HepG2 (cell line): ENCODE measurements around the gene ANKMY2. TPM values are rescaled to one million over a fixed set of nuclear protein-coding genes. Genes with fewer than 3 reads are reported as not detected.

ENCODE experiments used
- ATAC-seq: fragments of 200-7000 bp; cut with Tn5 transposase; 3 replicates; pipeline ENCODE4 v1.9.1; 2020; ENCODE audit warnings: mild to moderate bottlenecking, moderate library complexity
- BruUV-seq: library from RNA; stranded (reverse); fragments of 400-500 nt; replicated peaks from 2 replicates; lab custom pipeline; 2021; lab: Mats Ljungman, UMichigan
- CTCF ChIA-PET: fragments of 300-600 bp; formaldehyde crosslinking; extraction: SDS; loops from one replicate; lab custom pipeline; 2021; ENCODE audit warnings: low total read pairs, inconsistent platforms, low intra/inter-chr PET ratio; lab: Yijun Ruan, JAX
- POLR2A ChIA-PET: fragments of 350-600 bp; sonication (Branson Sonifier 250); formaldehyde crosslinking; loops from one replicate; lab custom pipeline; 2020; ENCODE audit warnings: antibody characterized with exemption, inconsistent platforms; lab: Yijun Ruan, JAX
- DNase-seq: peaks from one replicate; pipeline ENCODE4 v3.0.0-alpha.2; 2015; ENCODE audit warnings: low spot score
- FAIRE-seq: peaks from 3 replicates; lab custom pipeline; 2011; peaks lifted over from hg19 to GRCh38; lab: Jason Lieb, UNC
- H2AFZ ChIP-seq: one replicate; pipeline ENCODE4 v1.6.1; 2011; ENCODE audit warnings: low read length, inconsistent platforms
- H3K27ac ChIP-seq: fragments of 300-600 bp; 3 replicates; pipeline ENCODE4 v1.8.0; 2011; ENCODE audit warnings: mixed run types, mild to moderate bottlenecking, mixed read lengths, low read length, inconsistent platforms; ENCODE audit not compliant: insufficient read depth; ENCODE audit errors: extremely low read length
- H3K27me3 ChIP-seq, 2 experiments: fragments of 200-600 bp in 1 of 2; 2 replicates in 1 of 2; 3 replicates in 1 of 2; pipeline versions ENCODE4 v1.6.0 to v1.8.0; 2011; ENCODE audit warnings: low read length in 2 of 2, mild to moderate bottlenecking in 2 of 2, moderate library complexity in 2 of 2, inconsistent platforms in 1 of 2; ENCODE audit not compliant: insufficient read depth in 2 of 2, control insufficient read depth in 1 of 2
- H3K36me3 ChIP-seq, 2 experiments: fragments of 200-600 bp in 1 of 2; replicated peaks in 1 of 2; 2 replicates in 1 of 2; 3 replicates in 1 of 2; pipeline versions ENCODE4 v1.5.1 to v1.8.0; 2011; ENCODE audit warnings: low read length in 2 of 2, inconsistent platforms in 1 of 2; ENCODE audit not compliant: insufficient read depth in 2 of 2, control insufficient read depth in 1 of 2
- H3K4me1 ChIP-seq: 2 replicates; pipeline ENCODE4 v1.5.1; 2012; ENCODE audit warnings: low read length, inconsistent platforms; ENCODE audit not compliant: insufficient read depth
- H3K4me2 ChIP-seq: 2 replicates; pipeline ENCODE4 v1.6.0; 2011; ENCODE audit warnings: low read depth, low read length, inconsistent platforms
- H3K4me3 ChIP-seq, 3 experiments: fragments of 200-600 bp in 1 of 3; sonication (generic), shearing (Covaris generic) in 1 of 3; replicated peaks in 1 of 3; 2 replicates each; pipeline ENCODE4 v1.5.1; 2011 to 2016; ENCODE audit warnings: low read length in 3 of 3, inconsistent platforms in 2 of 3, low read depth in 2 of 3, mild to moderate bottlenecking in 2 of 3, control low read depth in 1 of 3, mixed read lengths in 1 of 3; ENCODE audit not compliant: insufficient read depth in 1 of 3
- H3K79me2 ChIP-seq: one replicate; pipeline ENCODE4 v1.6.1; 2011; ENCODE audit warnings: low read length, inconsistent platforms; ENCODE audit not compliant: insufficient read depth
- H3K9ac ChIP-seq: 2 replicates; pipeline ENCODE4 v1.6.0; 2011; ENCODE audit warnings: mild to moderate bottlenecking, low read depth, low read length, inconsistent platforms; ENCODE audit not compliant: insufficient read depth
- H3K9me3 ChIP-seq: 2 replicates; pipeline ENCODE4 v1.5.1; 2012; ENCODE audit warnings: mild to moderate bottlenecking, low read length
- H4K20me1 ChIP-seq: 2 replicates; pipeline ENCODE4 v1.6.0; 2011; ENCODE audit warnings: inconsistent platforms, mild to moderate bottlenecking, low read length, moderate library complexity; ENCODE audit not compliant: insufficient read depth
- CENPT ChIP-seq: sonication (generic); formaldehyde crosslinking; IDR thresholded peaks from 2 replicates; pipeline ENCODE4 v1.8.0; 2022; ENCODE audit warnings: low read depth, mild to moderate bottlenecking, moderate library complexity, missing genetic modification reagents
- MAFF ChIP-seq: IDR thresholded peaks from 2 replicates; pipeline ENCODE4 v1.6.1; 2011; ENCODE audit warnings: low read depth, low read length, improper control_type of control experiment
- MAFK ChIP-seq, 2 experiments: IDR thresholded peaks in 1 of 2; conservative IDR thresholded peaks in 1 of 2; 2 replicates each; pipeline ENCODE4 v1.6.1; 2011; ENCODE audit warnings: improper control_type of control experiment in 2 of 2, low read length in 2 of 2
- MYNN ChIP-seq: sonication (generic); formaldehyde crosslinking; IDR thresholded peaks from 2 replicates; pipeline ENCODE4 v1.4.0; 2020; ENCODE audit warnings: mild to moderate bottlenecking, low read depth, missing genetic modification reagents
- MYPOP ChIP-seq: sonication (generic); formaldehyde crosslinking; IDR thresholded peaks from 2 replicates; pipeline ENCODE4 v1.8.1; 2023; ENCODE audit warnings: mild to moderate bottlenecking, moderate library complexity, missing genetic modification reagents
- PRDM10 ChIP-seq: sonication (generic); formaldehyde crosslinking; IDR thresholded peaks from 2 replicates; pipeline ENCODE4 v1.4.0; 2020; ENCODE audit warnings: low read depth, missing genetic modification reagents
- ZNF329 ChIP-seq: sonication (generic); formaldehyde crosslinking; IDR thresholded peaks from 2 replicates; pipeline ENCODE4 v1.9.0; 2021; ENCODE audit warnings: low read depth, mild to moderate bottlenecking, missing genetic modification reagents
- ZNF564 ChIP-seq: sonication (generic); formaldehyde crosslinking; IDR thresholded peaks from 2 replicates; pipeline ENCODE4 v1.8.1; 2023; ENCODE audit warnings: mild to moderate bottlenecking, missing genetic modification reagents
- ZNF567 ChIP-seq: sonication (generic); formaldehyde crosslinking; IDR thresholded peaks from 2 replicates; pipeline ENCODE4 v1.8.1; 2023; ENCODE audit warnings: mild to moderate bottlenecking, missing genetic modification reagents, borderline replicate concordance
- WGBS: methylation state at CpG from one replicate; pipeline ENCODE4 v1.1.6; 2017; ENCODE audit warnings: low lambda C conversion rate; 5-methylcytosine and 5-hydroxymethylcytosine counted together
- in situ Hi-C: cut with HindIII; loops from 2 replicates; pipeline ENCODE4 v1.10.0; 2017; ENCODE audit warnings: low pct_unique_long_range_greater_than_20kb; ENCODE audit not compliant: extremely low pct_ligation_motif_present
- intact Hi-C: fragments of 100-400 bp; cut with micrococcal nuclease; formaldehyde crosslinking; loops from one replicate; pipeline ENCODE4 v1.10.0; 2022; ENCODE audit not compliant: unreplicated experiment
- polyA plus RNA-seq, 8 experiments: library from polyadenylated mRNA; depleted of rRNA in 3 of 8; stranded (reverse) in 7 of 8; unstranded in 1 of 8; fragments of >200 nt; fragmentation: Illumina TruSeq in 4 of 8; extraction: Trizol in 4 of 8; gene quantifications; 2 replicates each; pipeline versions ENCODE4 v1.2.1 to v1.2.3, GENCODE V29; 2011 to 2016; ENCODE audit warnings: low read depth in 4 of 8, missing spikeins in 1 of 8, mixed read lengths in 1 of 8; ENCODE audit not compliant: insufficient read depth in 1 of 8
- total RNA-seq, 5 experiments: library from RNA; depleted of rRNA; stranded (reverse); fragments of >200 nt; fragmentation: Illumina TruSeq; extraction: Trizol; gene quantifications; 2 replicates each; pipeline ENCODE4 v1.2.3, GENCODE V29; 2016; ENCODE audit warnings: low read depth in 1 of 5

Gene ANKMY2
- total and polyA plus RNA-seq, 2 of the 13 experiments (the other 11 are each of a cell fraction or from before 2014, with no cell fraction given): 12.2 to 21.6 TPM

GRCh38 chr7:16670731-16671344 is 25.3 kb upstream of the ANKMY2 start:
- H3K27me3 ChIP-seq: no peaks in the 10 kb centered on the region
- no peak for TF ChIP-seq CENPT (CRISPR knock-in tag)
- no peak for TF ChIP-seq MYNN (CRISPR knock-in tag)
- no peak for TF ChIP-seq ZNF567 (CRISPR knock-in tag)
- no peak for TF ChIP-seq ZNF329 (CRISPR knock-in tag)
- no peak for TF ChIP-seq ZNF564 (CRISPR knock-in tag)
- peak; percentile 72 for TF ChIP-seq MAFF
- peak; percentile 78 to 85 for TF ChIP-seq MAFK (conservative IDR thresholded peaks at IDR 0.05 in 1 of 2, IDR thresholded peaks at IDR 0.05 in 1 of 2; ENCODE audit: low read length in 2 of 2)
- H3K9me3 ChIP-seq: no peaks in the 10 kb centered on the region
- in situ Hi-C loops: no loop called here
- H3K9ac ChIP-seq: no peak overlapping the region
- no TSS peak for BruUV-seq
- H3K4me2 ChIP-seq: no peak overlapping the region
- ChIA-PET POLR2A (no interaction called here), CTCF (no interaction called here)
- H3K36me3 ChIP-seq: peaks cover 8 to 27% of the 10 kb centered on the region in 2 experiments; a peak in 4 of 5 replicates
- no peak for ATAC-seq
- peaks cover 15% of the 10 kb centered on the region for H3K4me1 ChIP-seq
- no peak overlapping the region for H3K27ac ChIP-seq
- H2AFZ ChIP-seq: no peak overlapping the region
- no peak for DNase-seq
- 98% methylated on average over 4 of the region's 4 CpGs for WGBS
- no peak for FAIRE-seq
- H3K79me2 ChIP-seq: peaks cover 26% of the 10 kb centered on the region
- H3K4me3 ChIP-seq: no peak overlapping the region
- intact Hi-C loops: no loop called here
- H4K20me1 ChIP-seq: no peaks in the 10 kb centered on the region

GRCh38 chr7:16670021-16670420 is 24.5 kb upstream of the ANKMY2 start:
- in situ Hi-C loops (no loop called here), intact Hi-C loops (no loop called here)
- H3K4me1 ChIP-seq: peaks cover 15% of the 10 kb centered on the region
- H2AFZ ChIP-seq: no peak overlapping the region
- POLR2A ChIA-PET: no interaction called here
- H3K4me2 ChIP-seq: no peak overlapping the region
- no peaks in the 10 kb centered on the region for H3K9me3 ChIP-seq
- no peak overlapping the region for H3K9ac ChIP-seq
- no peaks in the 10 kb centered on the region for H3K27me3 ChIP-seq
- CTCF ChIA-PET: no interaction called here
- no TSS peak for BruUV-seq
- no peak overlapping the region for H3K27ac ChIP-seq
- peaks cover 6 to 19% of the 10 kb centered on the region in 2 experiments; a peak in 4 of 5 replicates for H3K36me3 ChIP-seq
- no peak for FAIRE-seq
- no peak for ATAC-seq
- H4K20me1 ChIP-seq: no peaks in the 10 kb centered on the region
- no peak for DNase-seq
- 92% methylated on average over 1 of the region's 1 CpG for WGBS
- H3K79me2 ChIP-seq: peaks cover 26% of the 10 kb centered on the region
- no peak overlapping the region for H3K4me3 ChIP-seq
- TF ChIP-seq PRDM10 (CRISPR knock-in tag): no peak
- no peak for TF ChIP-seq MYPOP (CRISPR knock-in tag)
